HFFc6 (cell line): ENCODE measurements around the gene TGFBR2. TPM values are rescaled to one million over a fixed set of nuclear protein-coding genes. Genes with fewer than 3 reads are reported as not detected.

Experiments
- DNase-seq: peaks from one replicate; pipeline ENCODE4 v3.0.0-alpha.2; 2018
- H3K27ac Mint-ChIP-seq: 2 replicates; pipeline ENCODE4 v1.8.0; 2020; ENCODE audit warnings: mild to moderate bottlenecking, mixed read lengths
- H3K27me3 Mint-ChIP-seq: 2 replicates; pipeline ENCODE4 v1.8.0; 2021; ENCODE audit warnings: mild to moderate bottlenecking, moderate library complexity, mixed read lengths; ENCODE audit not compliant: insufficient read depth
- H3K36me3 Mint-ChIP-seq: 2 replicates; pipeline ENCODE4 v1.8.0; 2021; ENCODE audit warnings: low read depth, mixed read lengths
- H3K4me1 Mint-ChIP-seq: 2 replicates; pipeline ENCODE4 v1.8.0; 2020; ENCODE audit warnings: low read depth, mixed read lengths
- H3K4me3 Mint-ChIP-seq: 2 replicates; pipeline ENCODE4 v1.8.0; 2020; ENCODE audit warnings: mild to moderate bottlenecking, moderate library complexity, mixed read lengths
- H3K9me3 Mint-ChIP-seq: 2 replicates; pipeline ENCODE4 v1.8.0; 2020; ENCODE audit warnings: mild to moderate bottlenecking, mixed read lengths
- total RNA-seq, 6 experiments: library from RNA; stranded (reverse); fragmentation: NEBNext Ultra II Directional; extraction: Animal tissue kit (Norgen Biotek cat#: 25700); gene quantifications; 2 replicates in 1 of 6; 3 replicates in 5 of 6; pipeline ENCODE4 v1.2.3, GENCODE V29; 2021
- TF ChIP-seq, protein P1 (sequence below): fragments of 200-600 bp; sonication (generic); IDR thresholded peaks from 2 replicates; pipeline ENCODE4 v1.5.0; 2021; ENCODE audit warnings: antibody characterized with exemption, mild to moderate bottlenecking

Gene TGFBR2
- total RNA-seq, 6 experiments from 2014 or later, result 78.5 to 135 (median 118) TPM

GRCh38 chr3:30707825-30708224 is 101.4 kb downstream of the TGFBR2 start:
- no peak overlapping the region for H3K4me3 Mint-ChIP-seq
- TF ChIP-seq, protein P1, sequence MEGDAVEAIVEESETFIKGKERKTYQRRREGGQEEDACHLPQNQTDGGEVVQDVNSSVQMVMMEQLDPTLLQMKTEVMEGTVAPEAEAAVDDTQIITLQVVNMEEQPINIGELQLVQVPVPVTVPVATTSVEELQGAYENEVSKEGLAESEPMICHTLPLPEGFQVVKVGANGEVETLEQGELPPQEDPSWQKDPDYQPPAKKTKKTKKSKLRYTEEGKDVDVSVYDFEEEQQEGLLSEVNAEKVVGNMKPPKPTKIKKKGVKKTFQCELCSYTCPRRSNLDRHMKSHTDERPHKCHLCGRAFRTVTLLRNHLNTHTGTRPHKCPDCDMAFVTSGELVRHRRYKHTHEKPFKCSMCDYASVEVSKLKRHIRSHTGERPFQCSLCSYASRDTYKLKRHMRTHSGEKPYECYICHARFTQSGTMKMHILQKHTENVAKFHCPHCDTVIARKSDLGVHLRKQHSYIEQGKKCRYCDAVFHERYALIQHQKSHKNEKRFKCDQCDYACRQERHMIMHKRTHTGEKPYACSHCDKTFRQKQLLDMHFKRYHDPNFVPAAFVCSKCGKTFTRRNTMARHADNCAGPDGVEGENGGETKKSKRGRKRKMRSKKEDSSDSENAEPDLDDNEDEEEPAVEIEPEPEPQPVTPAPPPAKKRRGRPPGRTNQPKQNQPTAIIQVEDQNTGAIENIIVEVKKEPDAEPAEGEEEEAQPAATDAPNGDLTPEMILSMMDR, result no peak
- no peak overlapping the region for H3K27ac Mint-ChIP-seq
- no peak for DNase-seq
- peaks cover 6% of the 10 kb centered on the region for H3K4me1 Mint-ChIP-seq
- H3K36me3 Mint-ChIP-seq, result peaks cover 25% of the 10 kb centered on the region
- H3K27me3 Mint-ChIP-seq, result peaks cover 2% of the 10 kb centered on the region; the same call in 1 of the 2 replicates
- H3K9me3 Mint-ChIP-seq, result peaks cover 8% of the 10 kb centered on the region

DNA sequence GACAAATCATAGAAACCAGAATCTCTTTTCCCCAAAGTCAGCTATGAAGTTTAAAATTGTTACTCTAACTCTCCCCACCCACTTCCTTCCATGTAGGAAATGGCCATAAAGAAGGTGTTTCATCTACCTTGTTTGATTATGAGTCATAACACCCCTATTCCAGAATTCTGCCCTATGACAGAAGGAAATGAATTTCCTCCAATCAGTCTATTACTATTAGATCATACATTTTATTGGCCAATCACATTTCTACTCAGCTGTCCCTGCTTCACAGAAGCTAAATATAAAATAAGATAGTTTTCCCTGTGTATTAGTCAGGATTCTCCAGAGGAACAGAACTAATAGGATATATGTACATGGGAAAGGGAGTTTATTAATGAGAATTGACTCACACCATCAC is 102.1 kb downstream of the TGFBR2 start:
- TF ChIP-seq, protein P1, result no peak
- Mint-ChIP-seq H3K36me3 (peaks cover 18% of the 10 kb centered on the region), H3K4me3 (no peak overlapping the region), H3K27me3 (peaks cover 2% of the 10 kb centered on the region; the same call in 1 of the 2 replicates), H3K9me3 (peaks cover 2% of the 10 kb centered on the region; the same call in 1 of the 2 replicates), H3K4me1 (peaks cover 6% of the 10 kb centered on the region), H3K27ac (no peak overlapping the region)
- DNase-seq, result no peak

GRCh38 chr3:30710017-30710416 is 103.6 kb downstream of the TGFBR2 start:
- Mint-ChIP-seq H3K36me3 (peaks cover 5% of the 10 kb centered on the region), H3K27ac (no peak overlapping the region), H3K4me1 (peaks cover 11% of the 10 kb centered on the region), H3K4me3 (no peak overlapping the region), H3K9me3 (no peaks in the 10 kb centered on the region), H3K27me3 (0 out of 2 replicates have a peak, but pooled peaks cover 2% of the 10 kb centered on the region)
- TF ChIP-seq, protein P1, result no peak
- DNase-seq, result no peak

DNA sequence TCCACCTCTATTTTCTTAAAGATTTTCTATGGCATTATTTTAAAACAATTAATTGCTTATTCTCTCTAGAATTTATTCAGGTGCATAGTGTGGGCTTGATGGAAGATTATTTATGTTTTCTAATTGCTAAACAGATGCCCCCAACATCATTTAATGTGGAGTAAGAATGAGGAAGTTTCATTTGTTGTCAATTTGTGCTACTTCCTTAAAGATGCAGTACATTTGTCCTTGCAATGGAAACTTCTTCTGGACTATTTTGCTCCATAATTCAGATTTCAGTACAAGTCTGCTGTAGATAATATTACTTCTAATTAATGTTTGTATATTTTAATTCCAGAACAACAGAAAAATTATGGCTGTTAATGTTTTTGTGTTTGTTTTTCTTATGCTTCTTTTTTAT is 104.8 kb downstream of the TGFBR2 start:
- Mint-ChIP-seq H3K27me3 (0 out of 2 replicates have a peak, but pooled peaks cover 2% of the 10 kb centered on the region), H3K9me3 (no peaks in the 10 kb centered on the region), H3K27ac (no peak overlapping the region), H3K36me3 (peaks cover 5% of the 10 kb centered on the region), H3K4me1 (peaks cover 11% of the 10 kb centered on the region), H3K4me3 (no peak overlapping the region)
- TF ChIP-seq, protein P1, result no peak
- no peak for DNase-seq

DNA sequence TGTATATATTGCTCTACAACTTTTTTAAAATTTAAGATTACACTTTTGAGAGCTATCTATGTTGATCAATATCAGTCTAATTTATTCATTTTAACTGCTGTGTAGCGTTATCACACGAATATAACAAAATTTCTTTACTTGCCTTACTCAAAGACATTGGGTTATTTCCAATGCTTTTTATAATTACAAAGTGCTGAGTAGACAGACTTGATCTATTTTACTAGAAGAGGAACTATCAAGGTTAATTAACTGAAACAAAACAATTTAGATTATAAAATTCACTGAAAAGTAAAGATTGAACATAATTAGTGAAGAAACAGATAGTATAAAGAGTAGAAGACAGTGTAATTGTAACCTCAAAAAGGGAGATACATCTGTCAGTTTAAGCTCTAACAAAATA is 105.5 kb downstream of the TGFBR2 start:
- no peaks in the 10 kb centered on the region for H3K9me3 Mint-ChIP-seq
- H3K36me3 Mint-ChIP-seq, result peaks cover 4% of the 10 kb centered on the region
- 0 out of 2 replicates have a peak, but pooled peaks cover 2% of the 10 kb centered on the region for H3K27me3 Mint-ChIP-seq
- no peak overlapping the region for H3K27ac Mint-ChIP-seq
- TF ChIP-seq, protein P1, result no peak
- DNase-seq, result no peak
- H3K4me1 Mint-ChIP-seq, result peaks cover 11% of the 10 kb centered on the region
- no peak overlapping the region for H3K4me3 Mint-ChIP-seq

GRCh38 chr3:30712991-30713390 is 106.6 kb downstream of the TGFBR2 start:
- Mint-ChIP-seq H3K27me3 (0 out of 2 replicates have a peak, but pooled peaks cover 2% of the 10 kb centered on the region), H3K4me3 (no peak overlapping the region), H3K9me3 (no peaks in the 10 kb centered on the region), H3K36me3 (no peaks in the 10 kb centered on the region), H3K27ac (no peak overlapping the region), H3K4me1 (peaks cover 15% of the 10 kb centered on the region)
- TF ChIP-seq, protein P1, result no peak
- no peak for DNase-seq
